Brain microvascular endothelial cell (primary cell): Measurements from ENCODE around the gene MED12L.

Source experiments
- DNase-seq: peaks from one replicate; pipeline ENCODE4 v3.0.0-alpha.2; 2020
- H3K27ac ChIP-seq: fragments of 250-450 bp; sonication (Bioruptor Pico); 2 replicates; pipeline ENCODE4 v1.5.1; 2020; ENCODE audit warnings: mild to moderate bottlenecking, moderate library complexity
- H3K27me3 ChIP-seq: fragments of 250-450 bp; sonication (Bioruptor Pico); replicated peaks from 2 replicates; pipeline ENCODE4 v1.5.1; 2020; ENCODE audit warnings: mild to moderate bottlenecking
- H3K36me3 ChIP-seq: fragments of 250-450 bp; sonication (Bioruptor Pico); replicated peaks from 2 replicates; pipeline ENCODE4 v1.5.1; 2020; ENCODE audit warnings: mild to moderate bottlenecking
- H3K4me3 ChIP-seq: 2 replicates; pipeline ENCODE4 v1.5.1; 2011; ENCODE audit warnings: low read depth, mild to moderate bottlenecking, control low read depth, low read length, moderate library complexity
- CTCF ChIP-seq: IDR thresholded peaks from 2 replicates; pipeline ENCODE4 v1.5.1; 2011; ENCODE audit warnings: low read depth, mild to moderate bottlenecking, moderate library complexity, low read length, control low read depth, inconsistent platforms; ENCODE audit errors: missing control alignments
- in situ Hi-C: cut with HindIII; loops from 2 replicates; pipeline ENCODE4 v1.10.0; 2017; ENCODE audit warnings: low sequenced_read_pairs, low pct_ligation_motif_present

Gene MED12L

DNA sequence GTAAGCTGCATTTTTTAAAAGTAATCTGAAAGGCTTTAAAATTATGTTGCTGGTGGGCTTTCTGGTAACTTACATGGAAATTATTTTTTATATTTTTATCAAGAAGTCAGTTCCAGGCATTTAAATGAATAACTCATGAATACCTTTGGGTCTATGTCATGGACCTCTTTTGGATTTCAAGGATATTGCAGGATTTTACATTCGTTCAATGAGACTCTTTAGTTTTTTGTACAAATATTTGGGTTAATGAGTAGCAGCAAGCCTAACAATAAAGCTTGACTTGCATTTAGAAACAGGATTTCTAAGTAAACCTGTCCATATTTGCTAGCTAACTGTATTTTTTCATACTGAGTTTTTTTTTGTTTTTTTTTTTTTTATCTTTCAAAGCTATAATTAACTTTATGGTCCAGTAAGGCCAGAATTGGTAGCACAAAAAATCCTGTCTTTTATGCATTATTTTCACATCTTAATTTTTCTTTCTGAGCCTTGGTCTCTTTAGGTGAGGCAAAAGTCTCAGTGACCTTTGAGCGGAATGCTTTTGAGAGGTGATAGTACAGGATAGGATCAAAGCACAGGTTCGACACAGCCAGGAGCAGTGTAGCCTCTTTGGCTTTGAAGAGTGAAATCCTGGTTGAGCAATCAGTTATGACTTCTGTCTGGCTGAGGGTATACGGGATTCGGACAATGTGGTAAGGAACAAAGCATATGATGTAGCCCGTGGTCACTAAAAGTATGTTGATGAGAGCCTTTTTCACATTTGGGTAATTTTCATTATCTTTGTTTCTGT, 112.7 kb downstream of the MED12L start:
- no peaks in the 10 kb centered on the region for H3K27me3 ChIP-seq
- in situ Hi-C loops, result no loop called here
- no peak overlapping the region for H3K4me3 ChIP-seq
- no peaks in the 10 kb centered on the region for H3K36me3 ChIP-seq
- TF ChIP-seq CTCF, result no peak
- no peak for DNase-seq
- H3K27ac ChIP-seq, result no peak overlapping the region

- no peaks in the 10 kb centered on the region for H3K27me3 ChIP-seq
Measured at GRCh38 chr3:151198849-151199248, 113.4 kb downstream of the MED12L start.

DNA sequence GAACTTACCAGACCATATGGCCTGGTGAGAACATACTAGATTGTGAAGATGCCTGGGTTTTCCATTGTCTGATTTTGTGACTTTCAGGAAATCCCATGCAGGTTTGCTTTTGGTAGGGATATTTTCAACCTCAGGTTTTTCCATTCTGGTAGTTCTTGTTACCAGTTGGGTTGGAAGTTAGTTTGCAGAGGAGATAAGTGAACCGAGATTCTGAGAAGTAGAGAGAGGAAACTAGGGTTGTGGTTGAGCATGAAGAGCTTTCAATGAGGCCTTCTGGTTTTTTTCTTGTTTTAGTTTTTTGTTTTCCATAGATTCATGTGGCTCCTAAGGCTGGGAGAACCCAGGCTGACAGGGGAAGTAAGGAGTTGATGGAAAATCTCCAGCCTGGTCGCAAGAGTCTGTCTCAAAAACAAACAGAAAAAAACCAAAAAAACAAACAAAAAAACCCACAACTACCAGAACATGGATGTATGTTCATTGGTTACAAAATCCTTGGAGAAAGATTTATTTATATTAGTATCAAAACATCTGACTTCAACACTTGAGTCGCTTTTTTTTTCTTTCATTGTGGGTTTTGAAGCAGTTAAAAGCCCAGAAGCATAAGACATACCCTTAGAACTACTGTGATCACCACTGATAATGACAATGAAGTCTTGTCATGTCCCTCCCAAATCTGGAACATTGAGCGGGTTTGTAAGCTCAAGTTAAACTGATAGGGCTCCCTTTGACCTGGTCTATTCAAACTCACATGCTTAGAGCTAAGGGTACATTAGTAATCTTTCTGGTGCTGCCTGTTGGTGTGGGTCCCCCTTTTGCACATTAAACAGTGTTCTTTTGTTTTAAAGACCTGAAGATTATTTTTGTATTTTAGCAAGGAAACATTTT, 114.3 kb downstream of the MED12L start:
- Histone ChIP-seq H3K27me3 (no peaks in the 10 kb centered on the region), H3K4me3 (no peak overlapping the region), H3K27ac (no peak overlapping the region), H3K36me3 (no peaks in the 10 kb centered on the region)
- in situ Hi-C loops, result no loop called here
- TF ChIP-seq CTCF, result no peak
- DNase-seq, result no peak

More at GRCh38 chr3:151198849-151199248, 113.4 kb downstream of the MED12L start:
- no peak for TF ChIP-seq CTCF
- DNase-seq, result no peak
- H3K36me3 ChIP-seq, result no peaks in the 10 kb centered on the region
- H3K27ac ChIP-seq, result no peak overlapping the region
- in situ Hi-C loops, result no loop called here
- no peak overlapping the region for H3K4me3 ChIP-seq

- Histone ChIP-seq H3K36me3 (no peaks in the 10 kb centered on the region), H3K27me3 (no peaks in the 10 kb centered on the region), H3K27ac (no peak overlapping the region), H3K4me3 (no peak overlapping the region)
- no peak for DNase-seq
- in situ Hi-C loops, result no loop called here
- no peak for TF ChIP-seq CTCF
Measured at GRCh38 chr3:151200586-151200985, 115.1 kb downstream of the MED12L start.

DNA sequence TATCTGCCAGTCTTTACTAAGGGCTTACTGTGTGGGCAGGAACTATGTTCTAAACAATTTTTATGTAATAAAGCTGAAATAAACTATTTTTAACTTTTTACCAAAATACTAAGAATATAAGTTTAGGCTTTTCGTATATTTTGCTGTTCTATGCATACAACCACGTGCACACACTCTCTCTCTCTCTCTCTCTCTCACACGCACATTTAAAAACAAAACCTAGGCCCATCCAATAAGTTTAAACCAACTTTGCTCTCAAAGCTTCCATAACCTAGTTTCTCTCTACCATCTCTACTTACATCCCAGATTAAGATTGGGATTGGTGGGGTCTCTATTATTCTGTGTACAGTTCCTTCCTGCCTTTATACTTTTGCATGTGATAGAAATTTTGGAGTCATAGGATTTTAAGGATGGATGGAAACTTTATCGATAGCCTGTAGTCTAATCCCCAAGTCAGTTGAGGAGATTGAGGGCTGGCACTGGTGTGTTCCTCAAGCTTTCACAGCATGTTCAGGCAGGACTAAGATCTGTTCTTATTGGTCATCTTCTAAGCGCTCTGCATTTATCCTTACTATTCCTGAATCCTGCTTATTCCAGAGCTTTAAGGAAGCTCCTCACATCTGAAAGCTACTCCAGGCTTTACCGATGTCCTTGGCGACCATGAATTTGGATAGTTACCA, 115.7 kb downstream of the MED12L start:
- in situ Hi-C loops, result no loop called here
- H3K4me3 ChIP-seq, result no peak overlapping the region
- no peak for TF ChIP-seq CTCF

More for the DNA sequence above, 115.7 kb downstream of the MED12L start:
- Histone ChIP-seq H3K36me3 (no peaks in the 10 kb centered on the region), H3K27me3 (no peaks in the 10 kb centered on the region), H3K27ac (no peak overlapping the region)
- DNase-seq, result no peak
